GM10266 (cell line): ENCODE results near the gene SLC15A3.

ENCODE experiments used
- DNase-seq: peaks from one replicate; pipeline ENCODE4 v3.0.0; 2012; ENCODE audit errors: extremely low spot score
- CTCF ChIP-seq: IDR thresholded peaks from 2 replicates; pipeline ENCODE4 v1.5.1; 2012; ENCODE audit warnings: mild to moderate bottlenecking, low read depth; ENCODE audit not compliant: control insufficient read depth, insufficient read depth; ENCODE audit errors: missing control alignments

SLC15A3 gene

GRCh38 chr11:60947700-60948099, 4.3 kb downstream of the SLC15A3 start:
- no peak for DNase-seq
- TF ChIP-seq CTCF, result no peak

- TF ChIP-seq CTCF, result no peak
- DNase-seq, result no peak
Measured at GRCh38 chr11:60946601-60947264, 5.2 kb downstream of the SLC15A3 start.

GRCh38 chr11:60945295-60945667, 6.7 kb downstream of the SLC15A3 start:
- DNase-seq, result no peak
- TF ChIP-seq CTCF, result no peak

GRCh38 chr11:60944490-60945294, 7.3 kb downstream of the SLC15A3 start:
- peak; percentile 21 for TF ChIP-seq CTCF
- no peak for DNase-seq

- no peak for TF ChIP-seq CTCF
- DNase-seq, result no peak
Measured at GRCh38 chr11:60942970-60943565, 8.9 kb downstream of the SLC15A3 start.

- TF ChIP-seq CTCF, result no peak
- no peak for DNase-seq
Measured at GRCh38 chr11:60942219-60942618, 9.8 kb downstream of the SLC15A3 start.

GRCh38 chr11:60941371-60942119, 10.4 kb downstream of the SLC15A3 start:
- DNase-seq, result no peak
- no peak for TF ChIP-seq CTCF
